Measurements from ENCODE around the gene ANKRD53. TPM values are rescaled to one million over a fixed set of nuclear protein-coding genes. Genes with fewer than 3 reads are reported as not detected.

Gene ANKRD53
- total and polyA plus RNA-seq, 9 of the 15 experiments (the other 6 are each of a cell fraction or from before 2014, with no cell fraction given), result 0.18 TPM; not detected in 8

- H3K9me3 ChIP-seq (replicated peaks; ENCODE audit: control insufficient read depth, insufficient read depth, low read depth, low read length), result no peaks in the 10 kb centered on the region
- peaks cover 7% of the 10 kb centered on the region for H3K9me1 ChIP-seq (ENCODE audit: control insufficient read depth, insufficient read depth, low read length)
- CTCF ChIA-PET (ENCODE audit: low intra/inter-chr PET ratio), result no interaction called here
- ATAC-seq, result no peak
- H3K9ac ChIP-seq (ENCODE audit: insufficient read depth in 1 of 2, low read depth in 2 of 2, low read length in 2 of 2), result no peak overlapping the region
- TF ChIP-seq TAL1 (IDR thresholded peaks at IDR 0.05) (no peak), IFI16 (CRISPR knock-in tag; IDR thresholded peaks at IDR 0.05) (no peak), ZFPM2 (CRISPR knock-in tag; IDR thresholded peaks at IDR 0.05) (no peak), XRCC4 (IDR thresholded peaks at IDR 0.05; ENCODE audit: extremely low read depth, insufficient read depth, insufficient read length) (no peak), EP300 (IDR thresholded peaks at IDR 0.05; ENCODE audit: low read length) (no peak), RFX7 (CRISPR knock-in tag; IDR thresholded peaks at IDR 0.05) (no peak), ZFP1 (CRISPR knock-in tag; IDR thresholded peaks at IDR 0.05) (no peak), HMGN3 (IDR thresholded peaks at IDR 0.05; ENCODE audit: borderline replicate concordance, extremely low read depth, insufficient read length, low read depth, low read length) (no peak), PURB (CRISPR knock-in tag; IDR thresholded peaks at IDR 0.05; ENCODE audit: low read depth) (no peak), RBM34 (IDR thresholded peaks at IDR 0.05; ENCODE audit: borderline replicate concordance, insufficient read depth, low read length) (no peak), RB1 (IDR thresholded peaks at IDR 0.05; ENCODE audit: low read depth) (no peak), USF1 (CRISPR knock-in tag; IDR thresholded peaks at IDR 0.05) (no peak), TAF1 (IDR thresholded peaks at IDR 0.05; ENCODE audit: control insufficient read depth, extremely low read depth, insufficient read depth, low read length, severe bottlenecking) (no peak), RREB1 (CRISPR knock-in tag; IDR thresholded peaks at IDR 0.05) (no peak)
- in situ Hi-C loops (cut with MboI) (no loop called here), intact Hi-C loops (cut with micrococcal nuclease) (no loop called here)
- H3K79me2 ChIP-seq (ENCODE audit: control insufficient read depth, insufficient read depth, low read length), result no peaks in the 10 kb centered on the region
- no peak overlapping the region for H3K4me2 ChIP-seq (ENCODE audit: insufficient read depth, low read length)
- H3K4me3 ChIP-seq, result no peak overlapping the region
- H3K4me1 ChIP-seq (replicated peaks in 1 of 2; ENCODE audit: control insufficient read depth in 2 of 2, insufficient read depth in 2 of 2, low read length in 2 of 2), result peaks cover 0 to 4% of the 10 kb centered on the region in 2 experiments; a peak in 2 of 5 replicates
- no peak for FAIRE-seq
- peaks cover 6% of the 10 kb centered on the region; the same call in 1 of the 2 replicates for H4K20me1 ChIP-seq (replicated peaks; ENCODE audit: control insufficient read depth, insufficient read depth, low read length)
- no TSS peak for BruUV-seq (replicated peaks)
- DNase-seq (ENCODE audit: extremely low read depth in 1 of 4, low spot score in 3 of 4), result no peak
- WGBS (ENCODE audit: insufficient coverage, low coverage, missing lambda C conversion rate), result 0% methylated on average over 3 of the region's 3 CpGs
- no peak overlapping the region for H2AFZ ChIP-seq (ENCODE audit: low read depth, low read length)
- H3K27ac ChIP-seq (ENCODE audit: extremely low read depth, low read depth, low read length), result no peak overlapping the region
- peaks cover 5 to 49% of the 10 kb centered on the region in 2 experiments; a peak in 3 of 5 replicates for H3K27me3 ChIP-seq (ENCODE audit: control insufficient read depth in 2 of 2, insufficient read depth in 2 of 2, low read length in 2 of 2)
- H3K36me3 ChIP-seq (ENCODE audit: control insufficient read depth, insufficient read depth, low read length), result no peaks in the 10 kb centered on the region
- POLR2A ChIA-PET, result interaction anchor here (1.7 kb wide), 1 partner anchor 10 kb away, joined by 5 read pairs; no protein-coding TSS in a partner anchor
These were observed 39.9 kb upstream of the ANKRD53 start for GRCh38 chr2:70938586-70938950.

All from K562 (cell line).